HepG2 (cell line): Measurements from ENCODE around the gene RCAN2. TPM values are rescaled to one million over a fixed set of nuclear protein-coding genes. Genes with fewer than 3 reads are reported as not detected.

Experiments
- ATAC-seq: fragments of 200-7000 bp; cut with Tn5 transposase; 3 replicates; pipeline ENCODE4 v1.9.1; 2020; ENCODE audit warnings: mild to moderate bottlenecking, moderate library complexity
- BruUV-seq: library from RNA; stranded (reverse); fragments of 400-500 nt; replicated peaks from 2 replicates; lab custom pipeline; 2021; lab: Mats Ljungman, UMichigan
- CTCF ChIA-PET: fragments of 300-600 bp; formaldehyde crosslinking; extraction: SDS; loops from one replicate; lab custom pipeline; 2021; ENCODE audit warnings: low total read pairs, inconsistent platforms, low intra/inter-chr PET ratio; lab: Yijun Ruan, JAX
- POLR2A ChIA-PET: fragments of 350-600 bp; sonication (Branson Sonifier 250); formaldehyde crosslinking; loops from one replicate; lab custom pipeline; 2020; ENCODE audit warnings: antibody characterized with exemption, inconsistent platforms; lab: Yijun Ruan, JAX
- DNase-seq: peaks from one replicate; pipeline ENCODE4 v3.0.0-alpha.2; 2015; ENCODE audit warnings: low spot score
- FAIRE-seq: peaks from 3 replicates; lab custom pipeline; 2011; peaks lifted over from hg19 to GRCh38; lab: Jason Lieb, UNC
- H2AFZ ChIP-seq: one replicate; pipeline ENCODE4 v1.6.1; 2011; ENCODE audit warnings: low read length, inconsistent platforms
- H3K27ac ChIP-seq: fragments of 300-600 bp; 3 replicates; pipeline ENCODE4 v1.8.0; 2011; ENCODE audit warnings: mixed run types, mild to moderate bottlenecking, mixed read lengths, low read length, inconsistent platforms; ENCODE audit not compliant: insufficient read depth; ENCODE audit errors: extremely low read length
- H3K27me3 ChIP-seq, 2 experiments: fragments of 200-600 bp in 1 of 2; 2 replicates in 1 of 2; 3 replicates in 1 of 2; pipeline versions ENCODE4 v1.6.0 to v1.8.0; 2011; ENCODE audit warnings: low read length in 2 of 2, mild to moderate bottlenecking in 2 of 2, moderate library complexity in 2 of 2, inconsistent platforms in 1 of 2; ENCODE audit not compliant: insufficient read depth in 2 of 2, control insufficient read depth in 1 of 2
- H3K36me3 ChIP-seq, 2 experiments: fragments of 200-600 bp in 1 of 2; replicated peaks in 1 of 2; 2 replicates in 1 of 2; 3 replicates in 1 of 2; pipeline versions ENCODE4 v1.5.1 to v1.8.0; 2011; ENCODE audit warnings: low read length in 2 of 2, inconsistent platforms in 1 of 2; ENCODE audit not compliant: insufficient read depth in 2 of 2, control insufficient read depth in 1 of 2
- H3K4me1 ChIP-seq: 2 replicates; pipeline ENCODE4 v1.5.1; 2012; ENCODE audit warnings: low read length, inconsistent platforms; ENCODE audit not compliant: insufficient read depth
- H3K4me2 ChIP-seq: 2 replicates; pipeline ENCODE4 v1.6.0; 2011; ENCODE audit warnings: low read depth, low read length, inconsistent platforms
- H3K4me3 ChIP-seq, 3 experiments: fragments of 200-600 bp in 1 of 3; sonication (generic), shearing (Covaris generic) in 1 of 3; replicated peaks in 1 of 3; 2 replicates each; pipeline ENCODE4 v1.5.1; 2011 to 2016; ENCODE audit warnings: low read length in 3 of 3, inconsistent platforms in 2 of 3, low read depth in 2 of 3, mild to moderate bottlenecking in 2 of 3, control low read depth in 1 of 3, mixed read lengths in 1 of 3; ENCODE audit not compliant: insufficient read depth in 1 of 3
- H3K79me2 ChIP-seq: one replicate; pipeline ENCODE4 v1.6.1; 2011; ENCODE audit warnings: low read length, inconsistent platforms; ENCODE audit not compliant: insufficient read depth
- H3K9ac ChIP-seq: 2 replicates; pipeline ENCODE4 v1.6.0; 2011; ENCODE audit warnings: mild to moderate bottlenecking, low read depth, low read length, inconsistent platforms; ENCODE audit not compliant: insufficient read depth
- H3K9me3 ChIP-seq: 2 replicates; pipeline ENCODE4 v1.5.1; 2012; ENCODE audit warnings: mild to moderate bottlenecking, low read length
- H4K20me1 ChIP-seq: 2 replicates; pipeline ENCODE4 v1.6.0; 2011; ENCODE audit warnings: inconsistent platforms, mild to moderate bottlenecking, low read length, moderate library complexity; ENCODE audit not compliant: insufficient read depth
- ARID2 ChIP-seq: sonication (generic); formaldehyde crosslinking; IDR thresholded peaks from 2 replicates; pipeline ENCODE4 v1.8.1; 2022; ENCODE audit warnings: mild to moderate bottlenecking, missing genetic modification reagents, borderline replicate concordance
- CENPT ChIP-seq: sonication (generic); formaldehyde crosslinking; IDR thresholded peaks from 2 replicates; pipeline ENCODE4 v1.8.0; 2022; ENCODE audit warnings: low read depth, mild to moderate bottlenecking, moderate library complexity, missing genetic modification reagents
- DNMT3B ChIP-seq: conservative IDR thresholded peaks from 2 replicates; pipeline ENCODE4 v1.6.1; 2016; ENCODE audit warnings: missing biosample characterization, control low read depth
- IRX3 ChIP-seq: sonication (generic); formaldehyde crosslinking; IDR thresholded peaks from 2 replicates; pipeline ENCODE4 v1.8.1; 2023; ENCODE audit warnings: mild to moderate bottlenecking, low read depth, missing genetic modification reagents, borderline replicate concordance
- KDM5A ChIP-seq: fragments of 200-600 bp; sonication (generic); IDR thresholded peaks from 2 replicates; pipeline ENCODE4 v1.7.0; 2018; ENCODE audit warnings: antibody characterized with exemption, mild to moderate bottlenecking, low read length, borderline replicate concordance
- MED8 ChIP-seq: sonication (generic); formaldehyde crosslinking; IDR thresholded peaks from 2 replicates; pipeline ENCODE4 v1.8.1; 2023; ENCODE audit warnings: mild to moderate bottlenecking, missing genetic modification reagents; ENCODE audit not compliant: insufficient replicate concordance
- MYNN ChIP-seq: sonication (generic); formaldehyde crosslinking; IDR thresholded peaks from 2 replicates; pipeline ENCODE4 v1.4.0; 2020; ENCODE audit warnings: mild to moderate bottlenecking, low read depth, missing genetic modification reagents
- PCBP1 ChIP-seq: fragments of 200-400 bp; formaldehyde crosslinking; IDR thresholded peaks from 2 replicates; pipeline ENCODE4 v1.6.1; 2017; ENCODE audit warnings: mild to moderate bottlenecking, low read depth, low read length, borderline replicate concordance
- SOX13 ChIP-seq, 3 experiments: fragments of 450-650 bp in 1 of 3; sonication (generic) in 1 of 3; formaldehyde crosslinking in 1 of 3; IDR thresholded peaks in 2 of 3; conservative IDR thresholded peaks in 1 of 3; 2 replicates each; pipeline versions ENCODE4 v1.5.0 to v1.6.1; 2016 to 2020; ENCODE audit warnings: antibody characterized with exemption in 1 of 3, mild to moderate bottlenecking in 1 of 3, missing compliant biosample characterization in 1 of 3, missing genetic modification reagents in 1 of 3, moderate library complexity in 1 of 3
- SP1 ChIP-seq, 2 experiments: fragments of 450-650 bp in 1 of 2; sonication (generic) in 1 of 2; formaldehyde crosslinking in 1 of 2; IDR thresholded peaks; 2 replicates each; pipeline versions ENCODE4 v1.4.0 to v1.6.1; 2016 to 2020; ENCODE audit warnings: missing genetic modification reagents in 1 of 2
- SUZ12 ChIP-seq: fragments of 150-350 bp; IDR thresholded peaks from 2 replicates; pipeline ENCODE4 v1.6.1; 2014; ENCODE audit warnings: low read depth, low read length
- WIZ ChIP-seq: sonication (generic); formaldehyde crosslinking; IDR thresholded peaks from 2 replicates; pipeline ENCODE4 v1.5.1; 2020; ENCODE audit warnings: mild to moderate bottlenecking, missing genetic modification reagents
- ZBTB8A ChIP-seq: sonication (generic); formaldehyde crosslinking; IDR thresholded peaks from 2 replicates; pipeline ENCODE4 v1.4.0; 2020; ENCODE audit warnings: mild to moderate bottlenecking, low read depth, missing genetic modification reagents, borderline replicate concordance
- ZNF207 ChIP-seq: fragments of 450-650 bp; IDR thresholded peaks from 2 replicates; pipeline ENCODE4 v1.6.1; 2016; ENCODE audit warnings: antibody characterized with exemption, borderline replicate concordance
- ZNF235 ChIP-seq: sonication (generic); formaldehyde crosslinking; IDR thresholded peaks from 2 replicates; pipeline ENCODE4 v1.8.1; 2023; ENCODE audit warnings: mild to moderate bottlenecking, missing genetic modification reagents, borderline replicate concordance
- ZNF746 ChIP-seq: sonication (generic); formaldehyde crosslinking; IDR thresholded peaks from 2 replicates; pipeline ENCODE4 v1.8.0; 2022; ENCODE audit warnings: mild to moderate bottlenecking, missing genetic modification reagents
- WGBS: methylation state at CpG from one replicate; pipeline ENCODE4 v1.1.6; 2017; ENCODE audit warnings: low lambda C conversion rate; 5-methylcytosine and 5-hydroxymethylcytosine counted together
- in situ Hi-C: cut with HindIII; loops from 2 replicates; pipeline ENCODE4 v1.10.0; 2017; ENCODE audit warnings: low pct_unique_long_range_greater_than_20kb; ENCODE audit not compliant: extremely low pct_ligation_motif_present
- intact Hi-C: fragments of 100-400 bp; cut with micrococcal nuclease; formaldehyde crosslinking; loops from one replicate; pipeline ENCODE4 v1.10.0; 2022; ENCODE audit not compliant: unreplicated experiment
- polyA plus RNA-seq, 8 experiments: library from polyadenylated mRNA; depleted of rRNA in 3 of 8; stranded (reverse) in 7 of 8; unstranded in 1 of 8; fragments of >200 nt; fragmentation: Illumina TruSeq in 4 of 8; extraction: Trizol in 4 of 8; gene quantifications; 2 replicates each; pipeline versions ENCODE4 v1.2.1 to v1.2.3, GENCODE V29; 2011 to 2016; ENCODE audit warnings: low read depth in 4 of 8, missing spikeins in 1 of 8, mixed read lengths in 1 of 8; ENCODE audit not compliant: insufficient read depth in 1 of 8
- total RNA-seq, 5 experiments: library from RNA; depleted of rRNA; stranded (reverse); fragments of >200 nt; fragmentation: Illumina TruSeq; extraction: Trizol; gene quantifications; 2 replicates each; pipeline ENCODE4 v1.2.3, GENCODE V29; 2016; ENCODE audit warnings: low read depth in 1 of 5

RCAN2 gene
- total and polyA plus RNA-seq, 2 of the 13 experiments (the other 11 are each of a cell fraction or from before 2014, with no cell fraction given): not detected

DNA sequence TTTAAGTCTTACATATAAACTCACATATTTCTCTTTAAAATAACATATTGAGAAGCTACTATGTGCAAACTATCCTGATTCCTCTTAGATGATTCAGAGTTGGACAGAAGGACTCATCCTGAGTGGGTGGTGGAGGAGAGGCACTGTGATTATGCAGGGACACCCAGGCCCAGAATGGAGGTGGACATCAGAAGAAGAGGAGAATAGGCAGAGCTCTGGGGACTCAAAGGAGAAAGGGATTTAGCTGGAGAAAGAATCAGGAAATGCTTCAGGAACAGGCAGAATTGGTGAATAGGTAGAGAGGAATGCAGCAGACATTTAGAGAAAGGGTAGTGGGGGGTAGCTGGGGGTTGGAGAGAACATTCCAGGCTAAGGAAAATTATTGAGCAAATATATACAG is 17.4 kb downstream of the RCAN2 start (continued):
- no peak for TF ChIP-seq MED8
- TF ChIP-seq DNMT3B (CRISPR knock-in tag): no peak
- no peak for TF ChIP-seq MYNN
- no peak for TF ChIP-seq ZNF746 (CRISPR knock-in tag)

DNA sequence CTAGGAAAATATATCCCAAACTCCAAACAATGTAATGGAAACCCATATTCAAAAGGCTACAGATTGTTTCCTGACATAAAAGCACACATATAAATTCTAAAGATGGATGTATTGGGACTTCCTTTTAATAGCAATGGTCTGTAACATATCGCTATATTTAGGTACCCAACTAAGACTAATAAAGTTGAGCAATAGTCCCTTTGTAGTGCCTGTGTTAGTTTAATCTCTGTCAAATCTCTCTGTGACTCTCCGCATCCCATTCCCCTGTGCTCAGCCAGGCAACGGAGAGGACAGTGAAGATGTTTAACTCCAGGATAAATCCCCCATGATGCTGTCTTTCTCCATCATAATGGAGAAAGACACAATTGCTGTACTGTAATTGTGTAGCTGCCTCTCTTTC is 19.0 kb downstream of the RCAN2 start:
- FAIRE-seq: no peak
- Histone ChIP-seq H4K20me1 (no peaks in the 10 kb centered on the region), H3K9ac (no peak overlapping the region), H3K79me2 (no peaks in the 10 kb centered on the region), H3K27ac (no peak overlapping the region), H2AFZ (no peak overlapping the region), H3K4me2 (no peak overlapping the region), H3K4me3 (no peak overlapping the region), H3K9me3 (no peaks in the 10 kb centered on the region), H3K27me3 (no peaks in the 10 kb centered on the region), H3K4me1 (no peaks in the 10 kb centered on the region), H3K36me3 (no peaks in the 10 kb centered on the region)
- no peak for ATAC-seq
- intact Hi-C loops (no loop called here), in situ Hi-C loops (no loop called here)
- no TSS peak for BruUV-seq
- no peak for DNase-seq
- ChIA-PET CTCF (no interaction called here), POLR2A (no interaction called here)
- WGBS: 0% methylated on average over 3 of the region's 3 CpGs
- no peak for TF ChIP-seq ZBTB8A
- no peak for TF ChIP-seq KDM5A
- TF ChIP-seq SP1 (IDR thresholded peaks at IDR 0.05): no peak
- TF ChIP-seq SP1 (CRISPR knock-in tag; IDR thresholded peaks at IDR 0.05): no peak
- no peak for TF ChIP-seq CENPT (CRISPR knock-in tag)
- no peak for TF ChIP-seq SUZ12
- TF ChIP-seq PCBP1: no peak
- TF ChIP-seq ZNF235 (CRISPR knock-in tag): no peak
- no peak for TF ChIP-seq WIZ (CRISPR knock-in tag)
- TF ChIP-seq ZNF207: no peak
- no peak for TF ChIP-seq IRX3 (CRISPR knock-in tag)
- TF ChIP-seq ARID2 (CRISPR knock-in tag): no peak
- TF ChIP-seq SOX13 (IDR thresholded peaks at IDR 0.05): no peak
- TF ChIP-seq SOX13 (CRISPR knock-in tag; conservative IDR thresholded peaks at IDR 0.05 in 1 of 2, IDR thresholded peaks at IDR 0.05 in 1 of 2): no peak
